HT-29 (cell line): ENCODE data around the gene KCNC1. TPM values are rescaled to one million over a fixed set of nuclear protein-coding genes. Genes with fewer than 3 reads are reported as not detected.

Experiments
- DNase-seq: peaks from one replicate; pipeline ENCODE4 v3.0.0-alpha.2; 2015; ENCODE audit warnings: low spot score
- total RNA-seq: library from RNA; depleted of rRNA; stranded (reverse); fragments of >200 nt; shearing (Covaris generic); gene quantifications from 2 replicates; pipeline ENCODE4 v1.2.3, GENCODE V29; 2014

Gene KCNC1
- total RNA-seq, 1 experiment from 2014 or later = not detected

GRCh38 chr11:17714870-17715269 lies 19.7 kb upstream of the KCNC1 start:
- no peak for DNase-seq

DNA sequence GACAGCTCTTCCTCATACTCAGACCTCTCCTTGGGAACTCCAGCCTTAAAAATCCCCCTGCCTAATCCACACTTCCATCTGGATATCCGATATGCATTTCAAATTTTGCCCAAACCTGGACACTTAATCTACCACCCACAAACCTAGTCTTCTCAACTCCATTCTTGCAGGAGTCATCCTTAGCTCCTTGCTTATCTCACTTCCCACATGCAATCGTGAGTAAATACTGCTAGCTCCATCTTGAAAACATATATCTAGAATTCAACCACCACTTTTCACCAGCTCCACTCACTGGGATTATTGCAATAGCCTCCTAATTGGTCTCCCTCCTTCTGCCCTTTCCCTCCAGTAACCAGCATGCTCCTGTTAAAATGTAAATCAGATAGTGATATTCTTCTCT lies 17.8 kb upstream of the KCNC1 start:
- DNase-seq = no peak

GRCh38 chr11:17718015-17718414 lies 16.6 kb upstream of the KCNC1 start:
- no peak for DNase-seq

DNA sequence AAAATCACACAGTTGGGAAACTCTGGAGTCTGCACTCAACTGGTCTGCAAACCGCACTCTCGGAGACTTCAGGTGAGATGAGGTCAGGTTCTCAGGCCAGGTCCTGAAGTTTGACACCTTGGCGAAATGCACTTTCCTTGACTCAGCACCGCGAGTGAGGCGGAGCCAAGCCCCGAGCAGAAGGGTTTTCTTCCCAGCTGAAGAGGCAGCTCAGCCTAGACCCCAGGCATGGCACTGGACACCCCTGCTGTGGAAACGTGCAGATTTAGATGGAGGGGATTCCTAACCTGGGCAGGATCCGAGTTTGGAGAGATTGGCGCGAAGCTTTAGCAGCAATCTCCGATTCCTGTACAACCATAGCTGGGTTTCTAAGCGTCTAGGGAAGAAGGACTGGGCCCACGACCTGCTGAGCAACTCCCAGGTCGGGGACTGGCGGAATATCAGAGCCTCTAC lies 16.0 kb upstream of the KCNC1 start:
- no peak for DNase-seq

DNA sequence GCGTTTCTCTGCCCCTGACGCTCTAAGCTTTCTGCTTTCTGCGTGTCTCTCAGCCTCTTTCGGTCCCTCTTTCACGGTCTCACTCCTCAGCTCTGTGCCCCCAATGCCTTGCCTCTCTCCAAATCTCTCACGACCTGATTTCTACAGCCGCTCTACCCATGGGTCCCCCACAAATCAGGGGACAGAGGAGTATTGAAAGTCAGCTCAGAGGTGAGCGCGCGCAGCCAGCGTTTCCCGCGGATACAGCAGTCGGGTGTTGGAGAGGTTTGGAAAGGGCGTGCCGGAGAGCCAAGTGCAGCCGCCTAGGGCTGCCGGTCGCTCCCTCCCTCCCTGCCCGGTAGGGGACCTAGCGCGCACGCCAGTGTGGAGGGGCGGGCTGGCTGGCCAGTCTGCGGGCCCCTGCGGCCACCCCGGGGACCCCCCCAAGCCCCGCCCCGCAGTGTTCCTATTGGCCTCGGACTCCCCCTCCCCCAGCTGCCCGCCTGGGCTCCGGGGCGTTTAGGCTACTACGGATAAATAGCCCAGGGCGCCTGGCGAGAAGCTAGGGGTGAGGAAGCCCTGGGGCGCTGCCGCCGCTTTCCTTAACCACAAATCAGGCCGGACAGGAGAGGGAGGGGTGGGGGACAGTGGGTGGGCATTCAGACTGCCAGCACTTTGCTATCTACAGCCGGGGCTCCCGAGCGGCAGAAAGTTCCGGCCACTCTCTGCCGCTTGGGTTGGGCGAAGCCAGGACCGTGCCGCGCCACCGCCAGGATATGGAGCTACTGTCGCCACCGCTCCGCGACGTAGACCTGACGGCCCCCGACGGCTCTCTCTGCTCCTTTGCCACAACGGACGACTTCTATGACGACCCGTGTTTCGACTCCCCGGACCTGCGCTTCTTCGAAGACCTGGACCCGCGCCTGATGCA lies 15.3 kb upstream of the KCNC1 start, which contains the start of gene MYOD1:
TSS of gene MYOD1 (plus strand) at position 544 of the 910 bp plus-strand sequence. CDS start at position 756, 212 bp downstream.
- DNase-seq = no peak

DNA sequence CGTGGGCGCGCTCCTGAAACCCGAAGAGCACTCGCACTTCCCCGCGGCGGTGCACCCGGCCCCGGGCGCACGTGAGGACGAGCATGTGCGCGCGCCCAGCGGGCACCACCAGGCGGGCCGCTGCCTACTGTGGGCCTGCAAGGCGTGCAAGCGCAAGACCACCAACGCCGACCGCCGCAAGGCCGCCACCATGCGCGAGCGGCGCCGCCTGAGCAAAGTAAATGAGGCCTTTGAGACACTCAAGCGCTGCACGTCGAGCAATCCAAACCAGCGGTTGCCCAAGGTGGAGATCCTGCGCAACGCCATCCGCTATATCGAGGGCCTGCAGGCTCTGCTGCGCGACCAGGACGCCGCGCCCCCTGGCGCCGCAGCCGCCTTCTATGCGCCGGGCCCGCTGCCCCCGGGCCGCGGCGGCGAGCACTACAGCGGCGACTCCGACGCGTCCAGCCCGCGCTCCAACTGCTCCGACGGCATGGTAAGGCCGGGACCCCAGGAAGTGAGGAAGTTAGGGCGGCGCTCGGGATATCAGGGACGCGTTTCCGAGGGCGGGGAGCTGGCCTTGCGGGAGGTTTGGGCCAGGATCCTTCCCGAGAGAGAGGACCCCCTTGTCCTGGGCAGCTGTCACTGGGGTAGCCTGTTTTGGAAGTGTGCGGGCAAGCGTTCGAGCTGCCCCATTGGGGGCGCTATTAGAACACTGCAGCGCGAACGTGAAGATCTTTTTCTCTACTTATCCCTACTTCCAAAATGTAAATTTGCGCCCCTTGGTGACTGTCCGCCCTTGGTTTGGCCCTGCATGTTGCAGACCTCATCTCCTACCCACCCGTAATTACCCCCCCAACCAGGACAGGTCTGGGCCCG lies 14.4 kb upstream of the KCNC1 start:
- DNase-seq = no peak

- DNase-seq = no peak
Measured at GRCh38 chr11:17720796-17721171, 13.8 kb upstream of the KCNC1 start.

DNA sequence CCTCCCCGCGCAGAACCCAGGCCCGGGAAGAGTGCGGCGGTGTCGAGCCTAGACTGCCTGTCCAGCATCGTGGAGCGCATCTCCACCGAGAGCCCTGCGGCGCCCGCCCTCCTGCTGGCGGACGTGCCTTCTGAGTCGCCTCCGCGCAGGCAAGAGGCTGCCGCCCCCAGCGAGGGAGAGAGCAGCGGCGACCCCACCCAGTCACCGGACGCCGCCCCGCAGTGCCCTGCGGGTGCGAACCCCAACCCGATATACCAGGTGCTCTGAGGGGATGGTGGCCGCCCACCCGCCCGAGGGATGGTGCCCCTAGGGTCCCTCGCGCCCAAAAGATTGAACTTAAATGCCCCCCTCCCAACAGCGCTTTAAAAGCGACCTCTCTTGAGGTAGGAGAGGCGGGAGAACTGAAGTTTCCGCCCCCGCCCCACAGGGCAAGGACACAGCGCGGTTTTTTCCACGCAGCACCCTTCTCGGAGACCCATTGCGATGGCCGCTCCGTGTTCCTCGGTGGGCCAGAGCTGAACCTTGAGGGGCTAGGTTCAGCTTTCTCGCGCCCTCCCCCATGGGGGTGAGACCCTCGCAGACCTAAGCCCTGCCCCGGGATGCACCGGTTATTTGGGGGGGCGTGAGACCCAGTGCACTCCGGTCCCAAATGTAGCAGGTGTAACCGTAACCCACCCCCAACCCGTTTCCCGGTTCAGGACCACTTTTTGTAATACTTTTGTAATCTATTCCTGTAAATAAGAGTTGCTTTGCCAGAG lies 13.2 kb upstream of the KCNC1 start:
- DNase-seq = no peak

GRCh38 chr11:17722000-17722643 lies 12.5 kb upstream of the KCNC1 start:
- DNase-seq = no peak

GRCh38 chr11:17724020-17724908 lies 10.3 kb upstream of the KCNC1 start:
- DNase-seq = no peak

- DNase-seq = no peak
Measured at GRCh38 chr11:17725174-17725573, 9.4 kb upstream of the KCNC1 start.

- peak; percentile 8 for DNase-seq
Measured at GRCh38 chr11:17730137-17730536, 4.4 kb upstream of the KCNC1 start.

GRCh38 chr11:17730608-17731462 lies 3.7 kb upstream of the KCNC1 start:
- peak; percentile 96 for DNase-seq

DNA sequence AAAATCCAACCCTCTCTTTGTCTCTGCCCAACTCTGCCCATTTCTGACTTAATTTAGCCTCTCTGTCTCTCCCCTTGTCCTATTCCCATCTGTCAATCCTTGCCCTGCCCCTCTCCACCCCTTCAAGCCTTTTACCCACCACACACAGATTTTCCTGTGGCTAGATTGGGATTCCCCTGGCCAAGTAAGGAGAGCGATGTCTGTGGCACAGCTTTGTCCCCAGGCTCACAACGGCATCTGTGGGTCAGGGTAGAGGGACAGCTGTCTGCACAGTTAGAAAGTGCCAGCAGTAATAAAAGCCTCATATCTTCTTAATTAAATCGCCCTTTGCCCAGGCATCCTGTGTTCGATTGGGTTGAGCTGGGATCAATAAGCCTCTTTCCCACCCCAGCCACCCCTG lies 1.3 kb upstream of the KCNC1 start:
- no peak for DNase-seq

DNA sequence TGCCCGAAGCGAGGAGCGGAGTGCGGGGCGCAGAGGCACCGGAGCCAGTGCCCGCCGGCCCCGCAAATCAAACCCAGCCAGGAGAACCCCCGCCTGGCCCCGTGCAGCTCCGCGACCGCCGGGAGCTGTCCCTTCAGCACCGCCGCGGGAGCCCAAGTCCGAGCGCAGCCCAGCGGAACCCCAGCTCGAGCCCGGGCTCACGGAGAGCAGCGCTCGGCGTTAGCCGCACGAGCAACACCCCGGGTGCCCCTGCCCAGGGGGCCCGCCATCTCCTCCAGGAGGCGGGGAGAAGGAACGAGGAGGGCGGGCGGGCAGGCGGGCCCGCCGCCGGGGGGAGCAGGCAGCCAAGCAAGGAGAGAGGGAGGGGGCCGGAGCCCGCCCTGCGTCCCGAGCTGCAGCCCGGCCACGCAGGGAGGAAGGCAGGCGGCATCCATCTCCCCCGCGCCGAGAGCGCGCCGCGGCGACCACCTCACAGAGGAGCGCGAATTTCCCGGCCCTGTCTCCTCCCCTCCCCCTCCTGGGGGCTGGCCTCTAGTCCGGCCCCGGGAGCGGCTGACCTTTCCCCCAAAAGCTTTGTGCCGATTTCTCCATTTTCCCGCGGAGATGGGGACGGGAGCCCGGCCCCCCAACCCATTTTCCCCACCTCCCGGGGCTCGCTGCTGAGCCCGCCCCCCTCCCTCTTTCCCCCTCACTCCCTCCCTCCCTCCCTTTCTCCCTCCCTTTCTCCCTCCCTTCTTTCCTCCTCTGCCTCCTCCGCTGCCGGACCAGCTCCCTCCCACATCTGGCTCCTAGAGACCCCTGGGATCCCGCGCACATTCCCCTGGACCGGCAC lies 621 bp downstream of the KCNC1 start:
- DNase-seq = no peak

- DNase-seq = no peak
Measured at GRCh38 chr11:17735818-17736578, 1.4 kb downstream of the KCNC1 start.

DNA sequence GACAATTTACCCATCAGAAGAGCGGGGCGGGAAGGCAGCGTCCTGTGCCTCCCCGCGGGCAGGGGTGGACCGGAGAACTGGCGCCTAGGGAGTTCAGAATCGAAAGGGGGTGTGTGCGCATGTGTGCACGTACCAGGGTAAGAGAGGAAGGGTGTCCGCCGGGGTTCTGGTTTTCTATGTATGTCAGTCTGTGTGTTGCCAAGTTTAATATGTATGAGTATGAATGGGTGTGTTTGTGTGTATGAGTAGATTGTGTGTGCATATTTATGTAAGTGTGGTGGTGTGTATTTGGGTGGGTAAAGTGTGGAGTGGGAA lies 2.0 kb downstream of the KCNC1 start:
- DNase-seq = no peak
